A673 (cell line): ENCODE measurements around the gene OBSCN.

Experiments
- EZH2 ChIP-seq: fragments of 200-600 bp; sonication (generic); IDR thresholded peaks from 2 replicates; pipeline ENCODE4 v1.6.1; 2017; ENCODE audit warnings: borderline replicate concordance, low read depth, mild to moderate bottlenecking, mixed read lengths, antibody characterized with exemption, low read length; ENCODE audit not compliant: poor library complexity, severe bottlenecking
- TF ChIP-seq, protein P1 (sequence below): fragments of 300-800, 200-600 bp; sonication (generic); conservative IDR thresholded peaks from 2 replicates; pipeline ENCODE4 v1.5.1; 2017; ENCODE audit warnings: low read depth, mild to moderate bottlenecking, antibody characterized with exemption, low read length, moderate library complexity, mixed read lengths

DNA sequence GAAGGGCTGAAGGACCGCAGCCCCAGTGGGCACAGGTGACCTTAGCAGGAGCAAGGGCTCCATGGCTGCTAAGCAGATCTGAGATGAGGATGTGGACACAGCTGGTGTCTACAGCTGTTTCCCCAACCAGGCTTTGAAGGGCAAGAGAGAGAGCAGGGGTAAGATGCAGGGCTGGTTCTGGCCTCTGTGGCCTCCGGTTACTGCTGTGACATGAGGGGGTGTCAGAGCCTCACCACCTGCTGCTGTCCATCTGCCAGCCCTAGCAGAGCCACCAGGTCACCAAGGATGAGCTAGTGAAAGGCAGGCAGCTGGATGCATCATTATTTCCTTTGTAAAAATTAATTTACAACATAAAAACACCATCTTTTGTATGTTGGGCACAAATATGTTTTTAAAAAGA lies 33.4 kb downstream of the OBSCN start:
- no peak for TF ChIP-seq EZH2
- TF ChIP-seq, protein P1, sequence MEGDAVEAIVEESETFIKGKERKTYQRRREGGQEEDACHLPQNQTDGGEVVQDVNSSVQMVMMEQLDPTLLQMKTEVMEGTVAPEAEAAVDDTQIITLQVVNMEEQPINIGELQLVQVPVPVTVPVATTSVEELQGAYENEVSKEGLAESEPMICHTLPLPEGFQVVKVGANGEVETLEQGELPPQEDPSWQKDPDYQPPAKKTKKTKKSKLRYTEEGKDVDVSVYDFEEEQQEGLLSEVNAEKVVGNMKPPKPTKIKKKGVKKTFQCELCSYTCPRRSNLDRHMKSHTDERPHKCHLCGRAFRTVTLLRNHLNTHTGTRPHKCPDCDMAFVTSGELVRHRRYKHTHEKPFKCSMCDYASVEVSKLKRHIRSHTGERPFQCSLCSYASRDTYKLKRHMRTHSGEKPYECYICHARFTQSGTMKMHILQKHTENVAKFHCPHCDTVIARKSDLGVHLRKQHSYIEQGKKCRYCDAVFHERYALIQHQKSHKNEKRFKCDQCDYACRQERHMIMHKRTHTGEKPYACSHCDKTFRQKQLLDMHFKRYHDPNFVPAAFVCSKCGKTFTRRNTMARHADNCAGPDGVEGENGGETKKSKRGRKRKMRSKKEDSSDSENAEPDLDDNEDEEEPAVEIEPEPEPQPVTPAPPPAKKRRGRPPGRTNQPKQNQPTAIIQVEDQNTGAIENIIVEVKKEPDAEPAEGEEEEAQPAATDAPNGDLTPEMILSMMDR: no peak
